Tibial nerve (tissue), 4 donors: ENCODE measurements around the gene STOX2. TPM values are rescaled to one million over a fixed set of nuclear protein-coding genes. Genes with fewer than 3 reads are reported as not detected.
A peak's percentile ranks its signal among the peaks of the same experiment; 100 is the strongest.

Source experiments
- DNase-seq, 2 donors: peaks; one replicate each; pipeline ENCODE4 v3.0.0-alpha.2; 2019; ENCODE audit warnings: low spot score in 2 of 2
- H3K27ac ChIP-seq, 4 donors: fragments of 200-600 bp; sonication (generic) in 3 of 4; one replicate each; pipeline ENCODE4 v1.5.1; 2017 to 2019; ENCODE audit warnings: mild to moderate bottlenecking in 1 of 4
- H3K27me3 ChIP-seq, 2 donors: fragments of 200-600 bp; sonication (generic) in 1 of 2; one replicate each; pipeline versions ENCODE4 v1.5.1 to v1.6.0; 2017 to 2019
- H3K36me3 ChIP-seq, 3 donors: fragments of 200-600 bp; sonication (generic); one replicate each; pipeline ENCODE4 v1.5.1; 2018 to 2019
- H3K4me1 ChIP-seq, 4 donors: fragments of 200-600 bp; sonication (generic) in 3 of 4; one replicate each; pipeline ENCODE4 v1.5.1; 2017 to 2019
- H3K4me3 ChIP-seq, 4 donors: fragments of 200-600 bp; sonication (generic) in 3 of 4; one replicate each; pipeline ENCODE4 v1.5.1; 2017 to 2019; ENCODE audit warnings: mild to moderate bottlenecking in 1 of 4, moderate library complexity in 1 of 4
- H3K9me3 ChIP-seq, 4 donors: fragments of 200-600 bp; sonication (generic) in 3 of 4; one replicate each; pipeline ENCODE4 v1.5.1; 2017 to 2019
- EP300 ChIP-seq, 2 donors: sonication (generic); formaldehyde crosslinking; IDR thresholded peaks; one replicate each; pipeline ENCODE4 v1.6.1; 2017; ENCODE audit warnings: antibody characterized with exemption in 2 of 2, mild to moderate bottlenecking in 1 of 2
- POLR2A ChIP-seq, 2 donors: fragments of 450-650 bp; IDR thresholded peaks; one replicate each; pipeline ENCODE4 v1.6.1; 2017; ENCODE audit warnings: antibody characterized with exemption in 2 of 2, mild to moderate bottlenecking in 2 of 2, moderate library complexity in 2 of 2
- WGBS, 2 donors: methylation state at CpG; one replicate each; pipeline ENCODE4 v1.1.5; 2018; 5-methylcytosine and 5-hydroxymethylcytosine counted together
- total RNA-seq, 4 donors: library from RNA; depleted of rRNA; stranded (reverse); fragments of >200 nt; gene quantifications; one replicate each; pipeline ENCODE4 v1.1.0, GENCODE V29; 2016
- TF ChIP-seq, protein P1 (sequence below), 5 experiments: fragments of 200-600 bp in 3 of 5; fragments of 450-650 bp in 2 of 5; sonication (generic) in 3 of 5; IDR thresholded peaks; one replicate each; pipeline ENCODE4 v1.5.1; 2016 to 2019; ENCODE audit warnings: antibody characterized with exemption in 5 of 5, mild to moderate bottlenecking in 3 of 5, moderate library complexity in 2 of 5

Gene STOX2
- total RNA-seq, 4 donors from 2014 or later = 11.9 to 28.6 (median 17.9) TPM

GRCh38 chr4:183984566-183984965 lies 79.5 kb downstream of the STOX2 start:
- H3K27ac ChIP-seq = no peak overlapping the region
- H3K9me3 ChIP-seq = no peaks in the 10 kb centered on the region
- H3K4me1 ChIP-seq = peaks cover 0 to 29% (median 10%) of the 10 kb centered on the region in 4 donors
- no peak for DNase-seq
- WGBS, 2 donors = 93 to 96% methylated on average over 13 of the region's 13 CpGs
- TF ChIP-seq, protein P1, sequence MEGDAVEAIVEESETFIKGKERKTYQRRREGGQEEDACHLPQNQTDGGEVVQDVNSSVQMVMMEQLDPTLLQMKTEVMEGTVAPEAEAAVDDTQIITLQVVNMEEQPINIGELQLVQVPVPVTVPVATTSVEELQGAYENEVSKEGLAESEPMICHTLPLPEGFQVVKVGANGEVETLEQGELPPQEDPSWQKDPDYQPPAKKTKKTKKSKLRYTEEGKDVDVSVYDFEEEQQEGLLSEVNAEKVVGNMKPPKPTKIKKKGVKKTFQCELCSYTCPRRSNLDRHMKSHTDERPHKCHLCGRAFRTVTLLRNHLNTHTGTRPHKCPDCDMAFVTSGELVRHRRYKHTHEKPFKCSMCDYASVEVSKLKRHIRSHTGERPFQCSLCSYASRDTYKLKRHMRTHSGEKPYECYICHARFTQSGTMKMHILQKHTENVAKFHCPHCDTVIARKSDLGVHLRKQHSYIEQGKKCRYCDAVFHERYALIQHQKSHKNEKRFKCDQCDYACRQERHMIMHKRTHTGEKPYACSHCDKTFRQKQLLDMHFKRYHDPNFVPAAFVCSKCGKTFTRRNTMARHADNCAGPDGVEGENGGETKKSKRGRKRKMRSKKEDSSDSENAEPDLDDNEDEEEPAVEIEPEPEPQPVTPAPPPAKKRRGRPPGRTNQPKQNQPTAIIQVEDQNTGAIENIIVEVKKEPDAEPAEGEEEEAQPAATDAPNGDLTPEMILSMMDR (IDR thresholded peaks at IDR 0.05) = no peak
- no peak for TF ChIP-seq POLR2A (IDR thresholded peaks at IDR 0.05)
- TF ChIP-seq EP300 (IDR thresholded peaks at IDR 0.05) = no peak
- no peaks in the 10 kb centered on the region for H3K27me3 ChIP-seq
- no peaks in the 10 kb centered on the region for H3K36me3 ChIP-seq
- H3K4me3 ChIP-seq = no peak overlapping the region

- no peaks in the 10 kb centered on the region for H3K27me3 ChIP-seq
Measured at GRCh38 chr4:183985786-183986185, 80.7 kb downstream of the STOX2 start.

GRCh38 chr4:183986291-183986970 lies 81.3 kb downstream of the STOX2 start:
- no peaks in the 10 kb centered on the region for H3K27me3 ChIP-seq
- no peak overlapping the region for H3K4me3 ChIP-seq
- H3K9me3 ChIP-seq = no peaks in the 10 kb centered on the region
- peak overlapping the region in 1 of 4 donors; percentile 67 for H3K27ac ChIP-seq
- peaks cover 0 to 34% (median 10%) of the 10 kb centered on the region in 4 donors for H3K4me1 ChIP-seq
- TF ChIP-seq, protein P1 (IDR thresholded peaks at IDR 0.05) = no peak
- H3K36me3 ChIP-seq = no peaks in the 10 kb centered on the region
- WGBS, 2 donors = 90 to 92% methylated on average over 18 of the region's 18 CpGs
- DNase-seq = no peak

More at GRCh38 chr4:183985786-183986185, 80.7 kb downstream of the STOX2 start:
- no peaks in the 10 kb centered on the region for H3K36me3 ChIP-seq
- H3K27ac ChIP-seq = no peak overlapping the region
- peaks cover 0 to 34% (median 10%) of the 10 kb centered on the region in 4 donors for H3K4me1 ChIP-seq
- WGBS, 2 donors = 92% methylated on average over 7 of the region's 7 CpGs
- no peak for TF ChIP-seq EP300 (IDR thresholded peaks at IDR 0.05)
- TF ChIP-seq, protein P1 (IDR thresholded peaks at IDR 0.05) = no peak
- no peak for TF ChIP-seq POLR2A (IDR thresholded peaks at IDR 0.05)
- H3K4me3 ChIP-seq = no peak overlapping the region
- no peak for DNase-seq
- H3K9me3 ChIP-seq = no peaks in the 10 kb centered on the region

- 46 to 49% methylated on average over 34 to 43 of the region's 43 CpGs for WGBS, 2 donors
- TF ChIP-seq POLR2A (IDR thresholded peaks at IDR 0.05) (no peak), EP300 (IDR thresholded peaks at IDR 0.05) (no peak)
- TF ChIP-seq, protein P1 (IDR thresholded peaks at IDR 0.05) = no peak
- H3K36me3 ChIP-seq = no peaks in the 10 kb centered on the region
- no peaks in the 10 kb centered on the region for H3K27me3 ChIP-seq
- no peaks in the 10 kb centered on the region for H3K9me3 ChIP-seq
- DNase-seq = peak; percentile 16 to 25
- peak overlapping the region; percentile 7 to 42 (median 26) for H3K4me3 ChIP-seq
- H3K4me1 ChIP-seq = peaks cover 0 to 34% (median 10%) of the 10 kb centered on the region in 4 donors
- peak overlapping the region in 2 of 4 donors; percentile 67 to 68 for H3K27ac ChIP-seq
Measured at GRCh38 chr4:183986971-183987946, 82.2 kb downstream of the STOX2 start.
